GM12864 (cell line): Measurements from ENCODE around the gene FKBP10.
A peak's percentile ranks its signal among the peaks of the same experiment; 100 is the strongest.

ENCODE experiments used
- DNase-seq: peaks from one replicate; pipeline ENCODE4 v3.0.0-alpha.2; 2011; ENCODE audit warnings: low read depth
- H3K4me3 ChIP-seq: 2 replicates; pipeline ENCODE4 v1.5.1; 2011; ENCODE audit warnings: mild to moderate bottlenecking, low read depth, low read length, control low read depth
- TF ChIP-seq, protein P1 (sequence below): IDR thresholded peaks from 2 replicates; pipeline ENCODE4 v1.5.1; 2011; ENCODE audit warnings: low read depth, mild to moderate bottlenecking, moderate library complexity, low read length, control low read depth, inconsistent platforms; ENCODE audit errors: missing control alignments

Gene FKBP10, protein sequence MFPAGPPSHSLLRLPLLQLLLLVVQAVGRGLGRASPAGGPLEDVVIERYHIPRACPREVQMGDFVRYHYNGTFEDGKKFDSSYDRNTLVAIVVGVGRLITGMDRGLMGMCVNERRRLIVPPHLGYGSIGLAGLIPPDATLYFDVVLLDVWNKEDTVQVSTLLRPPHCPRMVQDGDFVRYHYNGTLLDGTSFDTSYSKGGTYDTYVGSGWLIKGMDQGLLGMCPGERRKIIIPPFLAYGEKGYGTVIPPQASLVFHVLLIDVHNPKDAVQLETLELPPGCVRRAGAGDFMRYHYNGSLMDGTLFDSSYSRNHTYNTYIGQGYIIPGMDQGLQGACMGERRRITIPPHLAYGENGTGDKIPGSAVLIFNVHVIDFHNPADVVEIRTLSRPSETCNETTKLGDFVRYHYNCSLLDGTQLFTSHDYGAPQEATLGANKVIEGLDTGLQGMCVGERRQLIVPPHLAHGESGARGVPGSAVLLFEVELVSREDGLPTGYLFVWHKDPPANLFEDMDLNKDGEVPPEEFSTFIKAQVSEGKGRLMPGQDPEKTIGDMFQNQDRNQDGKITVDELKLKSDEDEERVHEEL

GRCh38 chr17:41812381-41813151, at the start of gene FKBP10:
FKBP10 (plus strand) TSS chr17:41813004; CDS start chr17:41813035, 31 bp downstream.
- H3K4me3 ChIP-seq, result peak within 1 kb of the TSS; percentile 65
- TF ChIP-seq, protein P1, sequence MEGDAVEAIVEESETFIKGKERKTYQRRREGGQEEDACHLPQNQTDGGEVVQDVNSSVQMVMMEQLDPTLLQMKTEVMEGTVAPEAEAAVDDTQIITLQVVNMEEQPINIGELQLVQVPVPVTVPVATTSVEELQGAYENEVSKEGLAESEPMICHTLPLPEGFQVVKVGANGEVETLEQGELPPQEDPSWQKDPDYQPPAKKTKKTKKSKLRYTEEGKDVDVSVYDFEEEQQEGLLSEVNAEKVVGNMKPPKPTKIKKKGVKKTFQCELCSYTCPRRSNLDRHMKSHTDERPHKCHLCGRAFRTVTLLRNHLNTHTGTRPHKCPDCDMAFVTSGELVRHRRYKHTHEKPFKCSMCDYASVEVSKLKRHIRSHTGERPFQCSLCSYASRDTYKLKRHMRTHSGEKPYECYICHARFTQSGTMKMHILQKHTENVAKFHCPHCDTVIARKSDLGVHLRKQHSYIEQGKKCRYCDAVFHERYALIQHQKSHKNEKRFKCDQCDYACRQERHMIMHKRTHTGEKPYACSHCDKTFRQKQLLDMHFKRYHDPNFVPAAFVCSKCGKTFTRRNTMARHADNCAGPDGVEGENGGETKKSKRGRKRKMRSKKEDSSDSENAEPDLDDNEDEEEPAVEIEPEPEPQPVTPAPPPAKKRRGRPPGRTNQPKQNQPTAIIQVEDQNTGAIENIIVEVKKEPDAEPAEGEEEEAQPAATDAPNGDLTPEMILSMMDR, result no peak
- DNase-seq, result no peak

GRCh38 chr17:41763327-41763726, 49.5 kb upstream of the FKBP10 start:
- TF ChIP-seq, protein P1, result no peak
- DNase-seq, result no peak
- no peak overlapping the region for H3K4me3 ChIP-seq

- no peak for DNase-seq
- TF ChIP-seq, protein P1, result no peak
- no peak overlapping the region for H3K4me3 ChIP-seq
Measured at GRCh38 chr17:41766135-41766534, 46.7 kb upstream of the FKBP10 start.

- H3K4me3 ChIP-seq, result no peak overlapping the region
- no peak for DNase-seq
- TF ChIP-seq, protein P1, result no peak
Measured at GRCh38 chr17:41767324-41768042, 45.3 kb upstream of the FKBP10 start.

DNA sequence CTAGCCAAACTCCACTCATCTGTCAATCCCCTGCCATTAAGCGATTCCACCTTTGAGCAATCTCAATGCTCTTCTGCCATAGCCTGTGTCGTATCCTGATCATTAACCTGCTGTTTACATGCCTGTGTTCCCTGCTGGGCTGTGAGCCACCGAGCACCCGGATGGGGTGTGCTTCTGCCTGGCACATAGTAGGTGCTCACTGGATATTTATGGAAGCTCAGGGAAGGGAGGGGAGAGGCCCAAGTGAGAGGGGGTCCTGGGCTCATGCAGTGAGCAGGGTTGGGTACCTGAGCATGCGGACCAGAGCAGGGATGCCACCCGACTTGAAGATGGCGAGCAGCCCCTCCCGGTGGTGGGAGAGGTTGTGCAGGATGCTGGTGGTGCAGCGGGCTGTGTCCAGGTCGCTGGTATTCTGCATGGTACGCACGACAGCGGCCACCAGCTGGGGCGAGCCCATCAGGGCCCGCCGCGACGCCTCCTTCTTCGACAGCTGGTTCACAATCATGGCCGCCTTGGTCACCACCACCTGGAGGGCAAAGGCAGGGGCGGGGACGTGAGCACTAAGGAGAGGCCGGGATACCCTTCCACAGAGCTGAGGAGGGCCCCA, 44.0 kb upstream of the FKBP10 start:
- no peak overlapping the region for H3K4me3 ChIP-seq
- TF ChIP-seq, protein P1, result no peak
- no peak for DNase-seq

DNA sequence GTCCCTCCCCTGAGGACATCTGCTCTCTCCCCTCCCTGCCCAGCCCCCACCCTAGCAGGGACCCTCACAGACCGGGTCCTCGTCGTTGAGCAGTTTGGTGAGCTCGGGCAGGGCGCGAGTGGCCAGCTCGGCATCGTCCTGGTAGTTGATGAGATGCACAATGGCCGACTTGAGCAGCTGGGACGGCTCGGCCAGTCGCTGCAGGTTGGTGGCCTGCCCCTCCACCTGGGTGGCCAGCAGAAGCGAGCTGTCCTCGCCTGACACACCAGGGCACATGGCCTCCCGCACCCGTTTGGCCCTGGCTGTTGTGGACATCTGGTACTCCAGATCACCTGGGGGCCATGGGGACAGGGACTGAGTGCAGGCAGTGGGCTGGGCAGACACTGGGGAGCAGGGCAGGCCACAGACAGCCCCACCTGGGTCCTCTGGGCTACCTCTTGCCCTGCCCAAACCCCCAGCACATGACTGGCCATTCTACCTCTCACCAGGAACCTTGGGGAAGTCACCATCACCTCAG, 43.4 kb upstream of the FKBP10 start:
- DNase-seq, result no peak
- TF ChIP-seq, protein P1, result no peak

More for the DNA sequence above, 43.4 kb upstream of the FKBP10 start:
- no peak overlapping the region for H3K4me3 ChIP-seq
